ENCODE data around the gene LSM8.

DNA sequence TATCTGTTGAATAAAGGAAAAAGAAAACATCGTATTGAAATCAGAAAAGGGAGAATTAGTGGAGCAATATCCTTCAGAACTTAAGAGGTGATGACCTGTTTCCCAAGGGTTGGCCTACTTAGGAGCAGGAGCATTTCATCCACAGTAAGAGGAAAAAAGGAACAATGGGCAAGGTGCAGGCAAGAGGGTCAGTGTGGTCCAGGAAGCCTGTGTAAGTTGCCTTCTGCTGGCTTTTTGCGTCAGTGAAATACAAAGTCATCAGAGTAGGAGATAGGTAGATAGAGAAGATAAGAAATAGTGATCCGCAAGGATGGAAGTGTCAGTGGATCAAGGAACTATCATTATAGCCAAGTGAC is 35.2 kb downstream of the LSM8 start:
- TF ChIP-seq, protein P1, sequence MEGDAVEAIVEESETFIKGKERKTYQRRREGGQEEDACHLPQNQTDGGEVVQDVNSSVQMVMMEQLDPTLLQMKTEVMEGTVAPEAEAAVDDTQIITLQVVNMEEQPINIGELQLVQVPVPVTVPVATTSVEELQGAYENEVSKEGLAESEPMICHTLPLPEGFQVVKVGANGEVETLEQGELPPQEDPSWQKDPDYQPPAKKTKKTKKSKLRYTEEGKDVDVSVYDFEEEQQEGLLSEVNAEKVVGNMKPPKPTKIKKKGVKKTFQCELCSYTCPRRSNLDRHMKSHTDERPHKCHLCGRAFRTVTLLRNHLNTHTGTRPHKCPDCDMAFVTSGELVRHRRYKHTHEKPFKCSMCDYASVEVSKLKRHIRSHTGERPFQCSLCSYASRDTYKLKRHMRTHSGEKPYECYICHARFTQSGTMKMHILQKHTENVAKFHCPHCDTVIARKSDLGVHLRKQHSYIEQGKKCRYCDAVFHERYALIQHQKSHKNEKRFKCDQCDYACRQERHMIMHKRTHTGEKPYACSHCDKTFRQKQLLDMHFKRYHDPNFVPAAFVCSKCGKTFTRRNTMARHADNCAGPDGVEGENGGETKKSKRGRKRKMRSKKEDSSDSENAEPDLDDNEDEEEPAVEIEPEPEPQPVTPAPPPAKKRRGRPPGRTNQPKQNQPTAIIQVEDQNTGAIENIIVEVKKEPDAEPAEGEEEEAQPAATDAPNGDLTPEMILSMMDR (IDR thresholded peaks at IDR 0.05; ENCODE audit: low read depth, low read length) = no peak
- no peak for TF ChIP-seq EZH2phosphoT487 (IDR thresholded peaks at IDR 0.05; ENCODE audit: low read depth)

All from OCI-LY3 (cell line).